ENCODE data around the gene ART3.

Gene ART3

GRCh38 chr4:76156635-76157034, 82.1 kb downstream of the ART3 start:
- TF ChIP-seq POLR2AphosphoS5 (IDR thresholded peaks at IDR 0.05; ENCODE audit: low read depth, low read length) (no peak), SIN3A (IDR thresholded peaks at IDR 0.05; ENCODE audit: borderline replicate concordance, insufficient read depth, low read length) (no peak)

GRCh38 chr4:76160355-76160754, 85.8 kb downstream of the ART3 start:
- no peak for TF ChIP-seq POLR2AphosphoS5 (IDR thresholded peaks at IDR 0.05; ENCODE audit: low read depth, low read length)
- no peak for TF ChIP-seq FOXP2 (optimal IDR thresholded peaks at IDR 0.05; ENCODE audit: borderline replicate concordance, extremely low read depth, extremely low read length, insufficient read depth)
